HFF-Myc (cell line): ENCODE results near the gene EYS.

Experiments used
- DNase-seq: peaks from one replicate; pipeline ENCODE4 v3.0.0-alpha.2; 2011; ENCODE audit warnings: low read depth; ENCODE audit errors: extremely low read depth
- H3K4me3 ChIP-seq: replicated peaks from 2 replicates; pipeline ENCODE4 v1.5.1; 2011; ENCODE audit warnings: low read depth, mild to moderate bottlenecking, control low read depth, low read length
- TF ChIP-seq, protein P1 (sequence below): IDR thresholded peaks from 2 replicates; pipeline ENCODE4 v1.5.1; 2012; ENCODE audit warnings: mild to moderate bottlenecking, low read depth, low read length, control low read depth; ENCODE audit errors: missing control alignments

Gene EYS

DNA sequence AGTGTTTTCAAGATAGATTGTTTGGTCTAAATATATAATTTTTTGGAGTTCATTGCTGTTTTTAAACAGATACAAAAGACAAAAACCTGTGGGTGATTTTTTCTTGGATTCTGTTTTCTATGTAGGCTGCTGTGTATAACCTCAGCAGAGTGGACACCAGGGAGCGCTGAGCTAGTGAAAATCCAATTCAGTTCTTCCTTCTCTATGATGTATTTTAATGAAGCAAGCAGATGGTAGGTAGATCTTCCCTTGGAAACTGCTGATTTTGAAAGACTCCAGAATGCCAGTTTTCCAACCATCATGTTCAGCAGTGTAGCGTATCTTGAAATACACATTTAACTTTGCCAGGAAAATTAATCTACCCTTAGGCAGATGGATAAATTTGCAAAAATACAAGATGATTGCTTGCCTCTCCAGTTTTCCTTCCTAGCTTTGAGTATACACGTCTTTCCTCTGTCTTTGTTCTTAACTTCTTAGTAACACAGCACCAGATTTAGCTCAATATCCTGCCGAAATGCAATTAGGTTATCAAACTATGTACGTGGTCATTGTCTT is 1893.4 kb downstream of the EYS start:
- TF ChIP-seq, protein P1, sequence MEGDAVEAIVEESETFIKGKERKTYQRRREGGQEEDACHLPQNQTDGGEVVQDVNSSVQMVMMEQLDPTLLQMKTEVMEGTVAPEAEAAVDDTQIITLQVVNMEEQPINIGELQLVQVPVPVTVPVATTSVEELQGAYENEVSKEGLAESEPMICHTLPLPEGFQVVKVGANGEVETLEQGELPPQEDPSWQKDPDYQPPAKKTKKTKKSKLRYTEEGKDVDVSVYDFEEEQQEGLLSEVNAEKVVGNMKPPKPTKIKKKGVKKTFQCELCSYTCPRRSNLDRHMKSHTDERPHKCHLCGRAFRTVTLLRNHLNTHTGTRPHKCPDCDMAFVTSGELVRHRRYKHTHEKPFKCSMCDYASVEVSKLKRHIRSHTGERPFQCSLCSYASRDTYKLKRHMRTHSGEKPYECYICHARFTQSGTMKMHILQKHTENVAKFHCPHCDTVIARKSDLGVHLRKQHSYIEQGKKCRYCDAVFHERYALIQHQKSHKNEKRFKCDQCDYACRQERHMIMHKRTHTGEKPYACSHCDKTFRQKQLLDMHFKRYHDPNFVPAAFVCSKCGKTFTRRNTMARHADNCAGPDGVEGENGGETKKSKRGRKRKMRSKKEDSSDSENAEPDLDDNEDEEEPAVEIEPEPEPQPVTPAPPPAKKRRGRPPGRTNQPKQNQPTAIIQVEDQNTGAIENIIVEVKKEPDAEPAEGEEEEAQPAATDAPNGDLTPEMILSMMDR, result no peak
- DNase-seq, result no peak
- no peak overlapping the region for H3K4me3 ChIP-seq

- TF ChIP-seq, protein P1, result no peak
- no peak for DNase-seq
- H3K4me3 ChIP-seq, result no peak overlapping the region
These were observed 1898.5 kb downstream of the EYS start for GRCh38 chr6:63808576-63808975.

DNA sequence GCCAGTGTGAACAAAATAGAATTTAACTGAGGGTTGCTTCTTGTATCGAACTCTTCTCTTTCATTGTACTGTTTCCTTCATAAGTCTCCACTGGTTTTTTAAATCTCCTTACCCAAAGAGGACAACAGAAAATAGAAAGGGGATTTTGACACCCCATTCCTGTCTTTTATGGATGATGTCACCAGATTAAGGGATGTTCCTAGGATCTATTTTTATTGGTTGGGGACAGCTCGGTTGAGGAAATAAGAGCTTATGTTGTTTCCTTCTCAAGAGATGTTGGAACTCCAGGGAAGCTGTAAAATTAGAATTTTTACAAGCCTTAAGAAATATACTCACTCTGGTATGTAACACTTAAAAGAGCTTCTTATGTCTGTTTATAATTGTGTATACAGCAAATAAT is 1900.0 kb downstream of the EYS start:
- peak; percentile 16 for DNase-seq
- TF ChIP-seq, protein P1, result no peak
- no peak overlapping the region for H3K4me3 ChIP-seq

DNA sequence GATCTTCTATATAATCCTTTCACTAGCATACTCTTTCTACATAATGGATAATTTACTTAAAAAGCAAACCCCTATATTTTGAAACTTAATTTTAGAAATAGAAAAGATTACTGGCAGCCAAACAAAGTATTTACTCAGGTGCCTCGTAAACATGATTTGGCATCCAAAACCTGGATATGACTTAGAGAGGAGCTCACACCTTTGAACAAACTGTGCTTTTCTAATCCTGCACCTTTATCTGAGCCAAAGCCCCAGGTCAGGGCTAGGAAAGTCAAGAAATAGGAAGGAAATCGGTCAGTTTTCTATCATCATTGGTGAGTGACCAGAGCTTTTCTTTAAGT is 1900.5 kb downstream of the EYS start:
- TF ChIP-seq, protein P1, result no peak
- no peak for DNase-seq
- H3K4me3 ChIP-seq, result peak overlapping the region; percentile 29

- peak; percentile 81 for DNase-seq
- H3K4me3 ChIP-seq, result peak overlapping the region; percentile 29
- TF ChIP-seq, protein P1, result no peak
These were observed 1901.0 kb downstream of the EYS start for GRCh38 chr6:63805808-63806572.

DNA sequence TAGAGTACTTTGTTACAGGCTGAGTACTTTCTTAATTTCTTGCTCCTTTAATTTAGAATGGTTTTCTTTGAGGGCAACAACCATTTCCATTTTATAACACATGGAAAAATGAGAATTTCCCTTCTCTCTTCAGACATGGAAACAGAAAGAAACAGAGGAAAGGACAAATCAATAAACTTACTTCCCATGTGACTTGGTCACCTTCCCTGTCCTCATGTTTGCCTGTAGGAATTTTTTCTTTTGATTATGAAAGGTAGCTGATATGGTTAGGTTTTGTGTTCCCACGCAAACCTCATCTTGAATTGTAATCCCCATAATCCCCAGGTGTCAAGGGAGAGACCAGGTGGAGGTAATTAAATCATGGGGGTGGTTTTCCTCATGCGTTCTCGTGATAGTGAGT is 1901.7 kb downstream of the EYS start:
- TF ChIP-seq, protein P1, result no peak
- H3K4me3 ChIP-seq, result peak overlapping the region; percentile 29
- no peak for DNase-seq
